Measurements from ENCODE around the gene HVCN1.
A peak's percentile ranks its signal among the peaks of the same experiment; 100 is the strongest.

HVCN1 gene

GRCh38 chr12:110613771-110614684 lies 74.9 kb downstream of the HVCN1 start, which contains the start of gene TCTN1:
Gene TCTN1 (plus strand): TSS chr12:110614129. CDS start chr12:110614183, 54 bp downstream.
- DNase-seq, result peak; percentile 96

GRCh38 chr12:110613071-110613770 lies 75.7 kb downstream of the HVCN1 start:
- no peak for DNase-seq

GRCh38 chr12:110606253-110606611 lies 82.7 kb downstream of the HVCN1 start:
- DNase-seq, result no peak

GRCh38 chr12:110602085-110602814 lies 86.7 kb downstream of the HVCN1 start:
- peak; percentile 48 for DNase-seq

GRCh38 chr12:110600254-110600653 lies 88.7 kb downstream of the HVCN1 start:
- no peak for DNase-seq

GRCh38 chr12:110599334-110599733 lies 89.6 kb downstream of the HVCN1 start:
- DNase-seq, result no peak
